Activated CD8-positive, alpha-beta T cell treated with anti-CD3 and anti-CD28 coated beads for 36 hours (primary cell): ENCODE measurements around the gene BLTP3A. TPM values are rescaled to one million over a fixed set of nuclear protein-coding genes. Genes with fewer than 3 reads are reported as not detected.
"Not testable (repeated sequence)": the region's sequence is repeated elsewhere in the genome, so short reads cannot be mapped to it uniquely, and the experiment has no call there.

Source experiments
- ATAC-seq: fragments of 200-7000 bp; cut with Tn5 transposase; one replicate; pipeline ENCODE4 v1.10.0; 2021; ENCODE audit warnings: mild to moderate bottlenecking, moderate library complexity
- CTCF ChIA-PET: fragments of 350-600 bp; sonication (Branson Sonifier 250); formaldehyde crosslinking; loops from one replicate; lab custom pipeline; 2021; ENCODE audit warnings: antibody characterized with exemption; lab: Charles Lee
- POLR2A ChIA-PET: fragments of 350-600 bp; sonication (Branson Sonifier 250); formaldehyde crosslinking; loops from one replicate; lab custom pipeline; 2021; ENCODE audit warnings: antibody characterized with exemption; lab: Charles Lee
- DNase-seq: peaks from one replicate; pipeline ENCODE4 v3.0.0-alpha.2; 2020
- H3K27ac Mint-ChIP-seq: one replicate; pipeline ENCODE4 v1.8.0; 2021; ENCODE audit warnings: mild to moderate bottlenecking, mixed read lengths
- H3K27me3 Mint-ChIP-seq: one replicate; pipeline ENCODE4 v1.8.0; 2021; ENCODE audit warnings: mixed read lengths
- H3K36me3 Mint-ChIP-seq: one replicate; pipeline ENCODE4 v1.8.0; 2021; ENCODE audit warnings: low read depth, mixed read lengths
- H3K4me1 Mint-ChIP-seq: one replicate; pipeline ENCODE4 v1.8.0; 2021; ENCODE audit warnings: low read depth, mixed read lengths
- H3K4me3 Mint-ChIP-seq: one replicate; pipeline ENCODE4 v1.8.0; 2021; ENCODE audit warnings: mild to moderate bottlenecking, moderate library complexity, mixed read lengths
- H3K9me3 Mint-ChIP-seq: one replicate; pipeline ENCODE4 v1.8.0; 2021; ENCODE audit warnings: mixed read lengths
- CTCF ChIP-seq: fragments of 200-600 bp; IDR thresholded peaks from one replicate; pipeline ENCODE4 v1.8.0; 2022; ENCODE audit warnings: antibody characterized with exemption, mild to moderate bottlenecking
- intact Hi-C: fragments of 100-400 bp; cut with micrococcal nuclease; formaldehyde crosslinking; loops from one replicate; pipeline ENCODE4 v1.10.0; 2022
- total RNA-seq, 2 experiments: library from RNA; stranded (reverse); gene quantifications; one replicate each; pipeline ENCODE4 v1.2.3, GENCODE V29; 2021

The BLTP3A gene, protein sequence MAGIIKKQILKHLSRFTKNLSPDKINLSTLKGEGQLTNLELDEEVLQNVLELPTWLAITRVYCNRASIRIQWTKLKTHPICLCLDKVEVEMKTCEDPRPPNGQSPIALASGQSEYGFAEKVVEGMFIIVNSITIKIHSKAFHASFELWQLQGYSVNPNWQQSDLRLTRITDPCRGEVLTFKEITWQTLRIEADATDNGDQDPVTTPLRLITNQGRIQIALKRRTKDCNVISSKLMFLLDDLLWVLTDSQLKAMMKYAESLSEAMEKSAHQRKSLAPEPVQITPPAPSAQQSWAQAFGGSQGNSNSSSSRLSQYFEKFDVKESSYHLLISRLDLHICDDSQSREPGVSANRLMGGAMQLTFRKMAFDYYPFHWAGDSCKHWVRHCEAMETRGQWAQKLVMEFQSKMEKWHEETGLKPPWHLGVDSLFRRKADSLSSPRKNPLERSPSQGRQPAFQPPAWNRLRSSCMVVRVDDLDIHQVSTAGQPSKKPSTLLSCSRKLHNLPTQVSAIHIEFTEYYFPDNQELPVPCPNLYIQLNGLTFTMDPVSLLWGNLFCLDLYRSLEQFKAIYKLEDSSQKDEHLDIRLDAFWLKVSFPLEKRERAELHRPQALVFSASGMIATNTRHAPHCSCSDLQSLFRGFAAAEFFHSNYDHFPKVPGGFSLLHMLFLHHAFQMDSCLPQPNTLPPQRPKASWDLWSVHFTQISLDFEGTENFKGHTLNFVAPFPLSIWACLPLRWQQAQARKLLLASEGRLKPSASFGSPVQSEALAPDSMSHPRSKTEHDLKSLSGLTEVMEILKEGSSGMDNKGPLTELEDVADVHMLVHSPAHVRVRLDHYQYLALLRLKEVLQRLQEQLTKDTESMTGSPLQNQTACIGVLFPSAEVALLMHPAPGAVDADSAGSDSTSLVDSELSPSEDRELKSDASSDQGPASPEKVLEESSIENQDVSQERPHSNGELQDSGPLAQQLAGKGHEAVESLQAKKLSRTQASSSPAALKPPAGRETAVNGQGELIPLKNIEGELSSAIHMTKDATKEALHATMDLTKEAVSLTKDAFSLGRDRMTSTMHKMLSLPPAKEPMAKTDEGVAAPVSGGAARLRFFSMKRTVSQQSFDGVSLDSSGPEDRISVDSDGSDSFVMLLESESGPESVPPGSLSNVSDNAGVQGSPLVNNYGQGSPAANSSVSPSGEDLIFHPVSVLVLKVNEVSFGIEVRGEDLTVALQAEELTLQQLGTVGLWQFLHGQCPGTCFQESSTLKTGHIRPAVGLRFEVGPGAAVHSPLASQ (N-terminal part only)
- 10 to 100 TPM; 14.0 to 15.0 TPM for total RNA-seq

GRCh38 chr6:34791701-34792604, at the start of gene BLTP3A:
BLTP3A (plus strand) TSS chr6:34792083; CDS start chr6:34792251, 168 bp downstream.
- peak within 1 kb of the TSS; percentile 89 for H3K4me3 Mint-ChIP-seq
- no peaks in the 10 kb centered on the region for H3K36me3 Mint-ChIP-seq
- CTCF ChIA-PET = interaction anchor here (0.7 to 1.6 kb wide), 17 partner anchors 9 to 542 kb away, joined by 3 to 7 read pairs (median 3); no protein-coding TSS in a partner anchor
- peaks cover 22% of the 10 kb centered on the region for H3K4me1 Mint-ChIP-seq
- intact Hi-C loops = no loop called here
- TF ChIP-seq CTCF = no peak
- H3K27me3 Mint-ChIP-seq = no peaks in the 10 kb centered on the region
- DNase-seq (peak; percentile 76), ATAC-seq (peak; percentile 93)
- H3K9me3 Mint-ChIP-seq = no peaks in the 10 kb centered on the region
- POLR2A ChIA-PET = interaction anchor here (0.8 to 3.2 kb wide), 25 partner anchors 8 to 376 kb away, joined by 3 to 23 read pairs (median 3); partner anchors contain the start of genes ANKS1A, SNRPC and TAF11
- H3K27ac Mint-ChIP-seq = peak within 1 kb of the TSS; percentile 91

DNA sequence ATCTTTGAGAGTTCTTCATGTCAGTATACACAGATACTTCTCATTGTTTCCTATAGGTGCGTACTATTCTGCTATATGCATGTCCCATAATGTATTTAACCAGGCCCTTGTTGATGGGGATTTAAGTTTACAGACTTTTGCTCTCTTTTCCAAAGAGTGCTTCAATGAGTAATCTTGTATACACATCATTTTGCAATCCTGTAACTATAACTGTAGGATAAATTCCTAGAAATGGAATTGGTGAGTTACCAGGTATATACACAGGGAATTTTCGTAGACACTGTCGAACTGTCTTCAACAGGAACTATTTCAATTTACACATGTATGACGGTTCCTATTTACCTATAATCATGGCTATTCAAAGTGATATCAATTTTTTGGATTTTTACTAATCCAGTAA, 49.8 kb upstream of the BLTP3A start:
- intact Hi-C loops = no loop called here
- Mint-ChIP-seq H3K4me1 (no peaks in the 10 kb centered on the region), H3K4me3 (no peak overlapping the region), H3K9me3 (no peaks in the 10 kb centered on the region), H3K36me3 (no peaks in the 10 kb centered on the region), H3K27ac (no peak overlapping the region), H3K27me3 (no peaks in the 10 kb centered on the region)
- DNase-seq = no peak
- TF ChIP-seq CTCF = no peak
- CTCF ChIA-PET = no interaction called here
- POLR2A ChIA-PET = interaction anchor here (0.6 kb wide), 1 partner anchor 1060 kb away, joined by 3 read pairs; no protein-coding TSS in a partner anchor
- ATAC-seq = no peak

- Mint-ChIP-seq H3K9me3 (no peaks in the 10 kb centered on the region), H3K27ac (no peak overlapping the region), H3K4me3 (no peak overlapping the region), H3K27me3 (no peaks in the 10 kb centered on the region), H3K4me1 (no peaks in the 10 kb centered on the region), H3K36me3 (no peaks in the 10 kb centered on the region)
- peak; percentile 13 for DNase-seq
- POLR2A ChIA-PET = no interaction called here
- TF ChIP-seq CTCF = no peak
- CTCF ChIA-PET = no interaction called here
- ATAC-seq = no peak
- intact Hi-C loops = no loop called here
Measured at GRCh38 chr6:34743625-34744293, 48.1 kb upstream of the BLTP3A start.

DNA sequence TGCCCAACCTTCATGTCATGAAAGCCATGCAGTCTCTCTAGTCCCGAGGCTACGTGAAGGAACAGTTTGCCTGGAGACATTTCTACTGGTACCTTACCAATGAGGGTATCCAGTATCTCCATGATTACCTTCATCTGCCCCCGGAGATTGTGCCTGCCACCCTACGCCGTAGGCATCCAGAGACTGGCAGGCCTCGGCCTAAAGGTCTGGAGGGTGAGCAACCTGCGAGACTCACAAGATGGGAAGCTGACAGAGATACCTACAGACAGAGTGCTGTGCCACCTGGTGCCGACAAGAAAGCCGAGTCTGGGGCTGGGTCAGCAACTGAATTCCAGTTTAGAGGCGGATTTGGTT, 47.6 kb upstream of the BLTP3A start:
- H3K27ac Mint-ChIP-seq, H3K27me3 Mint-ChIP-seq, intact Hi-C loops: not testable (repeated sequence)

More for the DNA sequence above, 47.6 kb upstream of the BLTP3A start:
- DNase-seq, H3K36me3 Mint-ChIP-seq, H3K4me1 Mint-ChIP-seq, H3K9me3 Mint-ChIP-seq, H3K4me3 Mint-ChIP-seq, CTCF ChIA-PET, ATAC-seq: not testable (repeated sequence)
- POLR2A ChIA-PET = interaction anchor here (1.3 to 1.7 kb wide), 2 partner anchors 11 to 47 kb away, joined by 3 to 6 read pairs; partner anchors contain the start of gene BLTP3A
